Measurements from ENCODE around the gene FAM13A.
"Not testable (repeated sequence)": the region's sequence is repeated elsewhere in the genome, so short reads cannot be mapped to it uniquely, and the experiment has no call there.

Gene FAM13A

DNA sequence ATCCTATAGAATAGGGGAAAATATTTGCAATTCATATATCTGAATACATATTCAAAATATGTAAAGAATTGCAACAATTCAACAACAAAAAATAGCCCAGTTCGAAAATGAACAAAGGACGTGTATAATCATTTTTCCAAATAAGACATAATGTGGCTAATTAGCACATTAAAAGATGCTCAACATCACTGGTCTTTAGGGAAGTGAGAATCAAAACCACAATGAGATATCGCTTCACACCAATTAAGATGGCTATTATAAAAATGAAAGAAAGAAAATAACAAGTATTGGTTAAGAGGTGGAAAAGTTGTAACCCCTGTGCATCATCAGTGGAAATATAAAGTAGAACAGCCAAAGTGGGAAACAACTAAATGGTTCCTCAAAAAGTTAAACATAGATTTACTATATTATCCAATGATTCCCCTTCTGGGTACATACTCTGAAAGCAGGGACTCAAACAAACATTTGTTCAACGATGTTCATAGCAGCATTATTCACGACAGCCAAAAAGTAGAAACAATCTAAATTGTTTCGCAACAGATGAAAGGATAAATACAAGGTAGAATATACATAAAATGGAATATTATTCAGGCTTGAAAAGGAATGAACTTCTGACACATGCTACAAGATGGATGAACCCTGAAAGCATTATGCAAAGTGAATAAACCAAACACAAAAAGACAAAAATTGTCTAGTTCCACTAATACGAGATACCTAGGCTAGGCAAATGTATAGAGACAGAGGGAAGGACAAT is 12.7 kb downstream of the FAM13A start:
- no peak for DNase-seq (ENCODE audit: low spot score)

DNA sequence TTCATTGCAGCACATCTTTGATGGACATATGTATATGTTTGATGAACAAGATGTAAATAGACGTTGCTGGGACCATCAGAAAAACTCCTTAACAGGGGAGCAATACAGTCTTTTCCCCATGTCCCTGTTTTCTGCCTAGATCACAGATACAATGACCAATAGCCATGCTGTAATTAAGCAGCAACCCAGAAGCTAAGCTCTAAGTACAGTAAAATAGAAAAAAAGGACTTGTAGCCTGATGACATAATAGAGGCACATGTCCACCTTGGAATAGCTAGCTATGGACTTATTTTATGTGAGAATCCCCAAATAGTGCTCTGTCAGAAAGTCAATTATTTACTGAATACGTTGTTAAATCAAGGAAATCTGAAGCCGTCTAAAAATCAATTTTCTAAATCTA is 14.9 kb downstream of the FAM13A start:
- DNase-seq (ENCODE audit: low spot score), result no peak

DNA sequence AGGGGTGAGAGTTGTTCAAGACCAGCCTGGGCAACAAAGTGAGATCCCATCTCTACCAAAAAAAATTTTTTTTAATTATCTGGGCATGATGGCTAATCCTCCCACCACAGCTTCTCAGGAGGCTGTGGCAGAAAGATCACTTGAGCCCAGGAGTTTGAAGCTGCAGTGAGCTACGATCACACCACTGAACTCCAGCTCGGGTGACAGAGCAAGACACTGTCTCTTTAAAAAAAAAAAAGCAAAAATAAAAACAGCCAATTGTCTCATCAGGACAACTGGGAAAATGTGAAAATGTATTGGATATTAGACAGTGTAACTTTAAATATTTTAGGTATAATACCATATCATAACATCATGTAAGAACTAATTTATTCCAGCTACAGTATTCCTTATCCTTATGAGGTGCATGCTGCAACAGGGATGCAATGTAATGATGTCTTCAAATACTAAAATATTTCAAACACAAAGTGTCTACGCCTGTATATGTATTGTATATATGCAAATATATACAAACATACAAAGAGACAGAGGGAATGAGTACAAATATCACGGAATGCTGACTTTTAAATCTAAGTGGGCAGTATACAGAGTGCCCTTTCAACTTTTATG is 17.2 kb downstream of the FAM13A start:
- DNase-seq (ENCODE audit: low spot score), result no peak

DNA sequence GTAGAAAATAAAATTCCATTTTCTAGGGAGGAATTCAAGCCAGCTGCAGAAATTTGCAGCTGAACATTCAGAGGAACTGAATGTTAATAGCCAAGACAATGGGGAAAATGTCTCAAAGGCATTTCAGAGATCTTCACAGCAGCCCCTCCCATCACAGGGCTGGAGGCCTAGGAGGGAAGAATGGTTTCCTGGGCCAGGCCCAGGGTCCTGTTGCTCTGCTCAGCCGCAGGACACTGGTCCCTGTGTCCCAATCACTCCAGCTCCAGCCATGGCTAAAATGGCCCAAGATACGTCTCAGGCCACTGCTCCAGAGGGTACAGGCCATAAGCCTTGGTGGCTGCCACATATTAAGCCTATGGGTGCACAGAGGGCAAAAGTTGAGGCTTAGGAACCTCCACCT is 20.4 kb downstream of the FAM13A start:
- DNase-seq (ENCODE audit: low spot score), result no peak

DNA sequence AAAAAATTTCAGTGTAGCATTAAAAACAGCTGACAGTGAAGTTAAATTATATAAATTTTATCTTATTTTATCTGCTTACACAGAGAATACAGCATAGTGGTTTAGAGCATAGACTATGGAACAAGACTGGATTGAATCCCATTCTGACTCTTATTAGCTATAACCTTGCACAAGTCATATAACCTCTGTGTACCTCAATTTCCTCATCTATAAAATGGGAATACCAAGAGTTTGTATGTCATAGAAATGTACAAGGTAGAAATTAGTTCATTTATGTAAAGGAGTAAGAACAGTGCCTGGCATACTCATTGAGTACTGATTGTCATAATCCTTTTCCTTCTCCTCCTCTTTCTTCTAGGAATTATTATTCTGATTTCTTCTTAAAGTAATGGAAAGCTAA is 25.7 kb downstream of the FAM13A start:
- no peak for DNase-seq (ENCODE audit: low spot score)

GRCh38 chr4:89029591-89029990 is 27.4 kb downstream of the FAM13A start:
- no peak for DNase-seq (ENCODE audit: low spot score)

DNA sequence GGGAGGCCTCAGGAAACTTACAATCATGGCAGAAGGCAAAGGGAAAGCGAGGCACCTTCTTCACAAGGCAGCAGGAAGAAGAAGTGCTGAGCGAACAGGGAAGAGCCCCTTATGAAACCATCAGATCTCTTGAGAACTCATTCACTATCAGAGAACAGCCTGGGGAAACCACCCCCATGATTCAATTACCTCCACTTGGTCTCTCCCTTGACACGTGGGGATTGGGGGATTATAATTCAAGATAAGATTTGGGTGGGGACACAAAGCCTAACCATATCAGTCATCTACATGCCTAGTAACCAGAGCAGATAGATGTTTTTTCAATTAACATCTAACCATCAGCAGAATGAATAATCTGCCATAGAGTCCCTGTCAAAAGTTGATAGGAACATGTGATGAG is 30.4 kb downstream of the FAM13A start:
- peak; percentile 4 for DNase-seq (ENCODE audit: low spot score)

DNA sequence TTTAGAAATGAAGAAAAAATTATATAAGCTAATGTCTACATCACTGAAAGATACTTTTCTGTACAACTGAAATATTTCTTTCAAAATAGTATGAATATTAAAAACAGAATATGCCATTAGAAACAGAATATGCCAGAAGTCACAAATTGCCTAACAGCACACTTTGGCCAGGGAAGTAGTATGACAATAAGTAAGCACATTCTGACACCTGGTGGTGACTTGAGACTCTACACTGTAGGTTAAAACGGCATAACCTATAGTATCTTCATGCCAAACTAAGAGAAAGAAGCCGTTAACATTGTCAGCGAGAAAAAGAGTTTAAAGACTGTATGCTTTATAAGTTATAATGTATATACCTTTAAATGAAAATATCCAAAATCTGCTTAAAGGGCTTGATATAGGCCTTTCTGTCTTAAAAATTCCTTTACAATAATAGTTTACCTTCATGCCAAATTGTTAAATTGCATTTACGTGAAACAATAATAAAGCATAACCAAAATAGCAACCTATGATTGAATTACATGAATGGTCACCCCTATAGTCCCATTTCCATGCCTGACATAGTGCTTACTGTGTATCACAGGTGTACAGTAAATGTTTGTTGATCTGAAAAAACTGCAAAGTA is 32.8 kb downstream of the FAM13A start:
- DNase-seq (ENCODE audit: low spot score), result peak; percentile 62

DNA sequence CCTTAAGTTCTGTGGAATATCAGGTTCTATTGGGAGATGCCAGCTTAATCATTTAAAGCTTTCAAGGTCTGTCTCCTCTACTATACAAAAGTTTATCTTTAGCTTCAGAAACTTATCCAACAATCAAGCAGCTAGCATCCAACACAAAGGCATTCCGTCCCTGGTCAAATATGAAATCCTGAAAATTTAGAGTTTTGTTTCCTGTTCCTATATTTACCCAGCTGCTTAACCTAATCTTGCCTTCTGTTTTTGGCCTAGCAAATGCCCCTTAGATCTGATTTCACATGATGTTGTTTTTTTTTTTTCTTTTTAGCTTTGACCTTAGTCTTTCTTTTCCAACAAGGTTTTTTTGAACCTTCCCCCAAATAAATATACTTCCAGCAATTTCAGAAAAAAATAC is 33.8 kb downstream of the FAM13A start:
- DNase-seq (ENCODE audit: low spot score), result no peak

- no peak for DNase-seq (ENCODE audit: low spot score)
Observed at GRCh38 chr4:89022426-89023128, 34.4 kb downstream of the FAM13A start.

GRCh38 chr4:89021684-89022083 is 35.3 kb downstream of the FAM13A start:
- DNase-seq (ENCODE audit: low spot score), result no peak

- DNase-seq (ENCODE audit: low spot score), result no peak
Observed at GRCh38 chr4:89021062-89021461, 35.9 kb downstream of the FAM13A start.

DNA sequence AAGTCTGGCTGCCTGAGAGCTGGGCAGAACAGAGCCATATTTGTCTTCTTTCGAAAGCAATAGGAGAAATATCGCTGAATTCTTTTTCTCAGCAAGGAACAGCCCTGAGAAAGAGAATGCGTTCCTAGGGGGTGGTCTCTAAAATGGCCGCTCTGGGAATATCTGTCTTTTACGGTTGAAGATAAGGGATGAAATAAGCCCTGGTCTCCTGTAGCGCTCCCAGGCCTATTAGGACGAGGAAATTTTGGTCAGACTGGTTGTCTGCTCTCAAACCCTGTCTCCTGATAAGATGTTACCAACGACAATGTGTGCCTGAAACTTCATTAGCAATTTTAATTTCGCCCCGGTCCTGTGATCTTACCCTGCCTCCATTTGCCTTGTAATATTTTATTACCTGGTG is 42.1 kb downstream of the FAM13A start:
- not testable (repeated sequence) for DNase-seq (ENCODE audit: low spot score)

- DNase-seq (ENCODE audit: low spot score), result no peak
Observed at GRCh38 chr4:89009761-89010369, 47.1 kb downstream of the FAM13A start.

DNA sequence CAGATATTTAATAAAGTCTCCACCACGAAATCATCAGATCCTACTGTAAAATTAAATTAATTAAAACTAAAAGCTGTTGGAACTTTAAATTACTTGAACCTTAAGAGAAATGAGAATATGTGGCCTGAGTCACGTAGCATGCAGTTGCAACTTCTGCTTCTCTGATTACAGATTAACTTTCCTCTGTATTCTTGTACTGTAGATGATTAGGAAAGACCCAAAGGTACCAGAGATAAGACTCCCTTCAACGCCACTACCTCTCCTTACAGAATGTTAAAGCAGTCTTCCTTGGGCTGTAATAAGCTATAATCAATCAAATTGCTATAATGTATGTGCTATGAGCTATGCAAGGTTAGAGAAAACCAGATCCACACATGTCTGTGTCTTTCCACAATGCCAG is 47.9 kb downstream of the FAM13A start:
- DNase-seq (ENCODE audit: low spot score), result no peak

DNA sequence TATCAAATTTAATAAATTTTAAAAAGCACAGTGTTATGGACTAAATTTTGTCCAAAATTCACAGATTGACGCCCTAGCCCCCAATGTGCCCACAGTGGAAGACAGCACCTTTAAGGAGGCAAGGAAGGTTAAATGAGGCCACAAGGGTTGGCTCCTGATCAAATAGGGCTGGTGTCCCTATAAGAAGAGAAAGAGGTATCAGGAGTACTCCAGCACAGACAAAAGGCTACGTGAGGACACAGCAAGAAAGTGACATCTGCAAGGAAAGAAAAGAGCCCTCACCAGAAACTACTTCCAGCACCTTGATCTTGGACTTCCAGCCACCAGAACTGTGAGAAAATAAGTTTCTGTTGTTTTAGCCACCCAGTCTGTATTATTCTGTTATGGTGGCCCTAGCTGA is 48.8 kb downstream of the FAM13A start:
- no peak for DNase-seq (ENCODE audit: low spot score)

DNA sequence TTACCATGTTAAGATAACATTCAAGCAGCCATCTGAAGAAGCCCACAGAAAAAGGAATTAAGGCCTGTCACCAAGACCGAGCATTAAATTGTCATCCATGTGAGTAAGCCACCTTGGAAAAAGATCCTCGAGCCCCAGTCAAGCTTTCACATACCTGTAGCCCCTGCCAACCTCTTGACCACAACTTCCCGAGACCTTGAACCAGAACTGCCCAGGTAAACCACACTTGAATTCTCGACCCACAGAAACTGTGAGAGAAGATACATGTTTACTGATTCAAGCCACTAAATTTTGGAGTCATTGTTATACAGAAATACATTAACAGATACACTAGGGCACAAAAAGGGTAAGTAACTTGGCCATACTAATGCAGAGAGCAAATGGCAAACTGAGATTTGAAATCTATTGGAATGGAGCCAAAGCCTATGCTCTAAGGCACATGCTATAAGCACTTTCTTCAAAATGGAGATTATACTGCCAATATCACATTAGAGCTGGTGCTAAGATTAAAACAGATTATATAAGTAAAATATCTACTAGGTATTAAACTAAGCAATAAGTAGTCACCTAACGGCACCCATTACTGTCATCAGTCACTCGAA is 49.5 kb downstream of the FAM13A start:
- no peak for DNase-seq (ENCODE audit: low spot score)

GRCh38 chr4:89006307-89006706 is 50.7 kb downstream of the FAM13A start:
- no peak for DNase-seq (ENCODE audit: low spot score)

DNA sequence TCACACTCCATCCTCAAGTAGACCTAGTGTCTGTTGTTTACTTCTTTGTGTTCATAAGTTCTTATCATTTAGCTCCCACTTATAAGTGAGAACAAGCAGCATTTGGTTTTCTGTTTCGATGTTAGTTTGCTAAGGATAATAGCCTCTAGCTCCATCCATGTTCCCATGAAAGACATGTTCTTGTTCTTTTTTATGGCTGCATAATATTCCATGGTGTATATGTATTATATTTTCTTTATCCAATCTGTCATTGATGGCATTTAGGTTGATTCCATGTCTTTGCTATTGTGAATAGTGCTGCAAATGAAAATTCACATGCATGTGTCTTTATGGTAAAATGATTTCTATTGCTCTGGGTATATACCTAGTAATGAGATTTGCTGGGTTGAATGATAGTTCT is 51.9 kb downstream of the FAM13A start:
- not testable (repeated sequence) for DNase-seq (ENCODE audit: low spot score)

- peak; percentile 7 for DNase-seq (ENCODE audit: low spot score)
Observed at GRCh38 chr4:89001647-89002445, 55.1 kb downstream of the FAM13A start.

Measured in SK-N-DZ (cell line).